SH-SY5Y (cell line): ENCODE results near the gene CFAP70.

Experiments
- GATA2 ChIP-seq: IDR thresholded peaks from 2 replicates; pipeline ENCODE4 v1.6.1; 2011; ENCODE audit warnings: mild to moderate bottlenecking, low read depth, low read length
- GATA3 ChIP-seq: IDR thresholded peaks from 2 replicates; pipeline ENCODE4 v1.6.1; 2011; ENCODE audit warnings: low read depth, mild to moderate bottlenecking, low read length, moderate library complexity

DNA sequence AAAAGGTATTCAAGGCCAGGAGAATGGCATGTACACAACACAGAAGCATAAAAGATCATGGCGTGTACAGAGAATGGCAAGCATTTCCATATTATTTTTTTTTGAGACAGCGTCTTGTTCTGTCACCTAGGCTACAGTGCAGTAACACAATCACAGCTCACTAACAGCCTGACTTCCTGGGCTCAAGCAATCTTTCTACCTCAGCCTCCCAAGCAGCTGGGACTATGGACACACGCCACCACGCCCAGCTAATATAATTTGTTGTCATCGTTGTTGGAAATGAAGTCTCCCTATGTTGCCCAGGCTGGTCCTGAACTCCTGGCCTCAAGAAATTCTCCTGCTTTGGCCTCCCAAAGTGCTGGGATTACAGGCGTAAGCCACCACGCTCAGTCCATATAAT is 27.9 kb upstream of the CFAP70 start:
- no peak for TF ChIP-seq GATA3
- TF ChIP-seq GATA2: no peak
